ENCODE results near the gene RPS4Y2. TPM values are rescaled to one million over a fixed set of nuclear protein-coding genes. Genes with fewer than 3 reads are reported as not detected.
A peak's percentile ranks its signal among the peaks of the same experiment; 100 is the strongest.

RPS4Y2 gene
- total and polyA plus RNA-seq, 4 experiments from 2014 or later = not detected

DNA sequence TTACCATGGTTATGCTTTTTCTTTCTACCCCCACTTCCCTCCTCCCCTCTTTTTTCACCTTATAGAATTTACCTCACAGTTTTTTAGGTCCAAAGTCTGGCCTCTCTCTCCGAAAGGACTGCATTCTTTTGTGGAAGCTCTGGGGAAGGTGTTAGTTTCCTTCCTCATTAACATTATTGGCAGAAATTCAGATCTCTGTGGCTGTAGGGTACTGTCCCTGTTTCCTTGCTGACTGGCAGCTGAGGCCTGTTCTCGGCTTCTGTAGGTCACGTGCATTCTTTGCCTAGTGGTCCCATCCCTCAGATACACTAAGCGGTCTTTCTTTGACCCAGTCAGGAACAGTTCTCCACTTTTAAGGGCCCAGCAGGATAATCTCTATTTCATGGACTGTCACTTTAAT is 25.5 kb downstream of the RPS4Y2 start:
- Mint-ChIP-seq H3K9me3 (no peaks in the 10 kb centered on the region), H3K27me3 (no peaks in the 10 kb centered on the region), H3K4me3 (no peak overlapping the region), H3K4me1 (peaks cover 0 to 32% (median 11%) of the 10 kb centered on the region in 4 donors), H3K36me3 (no peaks in the 10 kb centered on the region), H3K27ac (no peak overlapping the region)
- H3K27me3 ChIP-seq (ENCODE audit: insufficient read depth, low read length) = no peaks in the 10 kb centered on the region
- DNase-seq = no peak
- ChIA-PET CTCF (ENCODE audit: partially characterized antibody) (no interaction called here), POLR2A (ENCODE audit: partially characterized antibody) (no interaction called here)
- intact Hi-C loops (cut with micrococcal nuclease) = no loop called here
- H3K27ac ChIP-seq (ENCODE audit: low read depth, low read length) = no peak overlapping the region
- H3K9me3 ChIP-seq (ENCODE audit: control insufficient read depth in 1 of 2, low read length in 2 of 2) = no peaks in the 10 kb centered on the region
- H3K36me3 ChIP-seq (ENCODE audit: insufficient read depth, low read length) = no peaks in the 10 kb centered on the region
- H3K4me3 ChIP-seq (ENCODE audit: low read length in 2 of 2) = no peak overlapping the region
- H3K4me1 ChIP-seq (ENCODE audit: insufficient read depth, low read length) = peaks cover 24% of the 10 kb centered on the region

DNA sequence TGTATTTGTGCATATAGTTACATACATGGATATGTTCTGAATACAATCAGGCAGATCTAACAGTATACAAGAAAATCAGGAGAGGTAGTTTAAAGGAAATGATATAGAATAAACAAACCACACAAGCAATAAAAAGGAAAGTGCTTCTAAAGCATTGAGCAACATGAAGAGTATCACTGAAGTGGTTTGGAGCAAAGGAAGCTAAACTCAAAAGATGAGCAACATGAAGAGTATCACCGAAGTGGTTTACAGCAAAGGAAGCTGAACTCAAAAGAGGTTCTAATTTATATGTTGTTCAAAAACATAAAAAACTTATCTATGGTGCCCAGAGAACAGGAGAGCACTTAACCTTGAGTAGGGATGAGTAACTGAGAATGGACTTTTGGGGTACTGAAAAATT is 29.1 kb downstream of the RPS4Y2 start:
- Mint-ChIP-seq H3K9me3 (no peaks in the 10 kb centered on the region), H3K27me3 (no peaks in the 10 kb centered on the region), H3K4me3 (no peak overlapping the region), H3K27ac (peak overlapping the region in 1 of 7 donors; percentile 86), H3K4me1 (peaks cover 0 to 33% (median 13%) of the 10 kb centered on the region in 4 donors), H3K36me3 (no peaks in the 10 kb centered on the region)
- ChIA-PET CTCF (ENCODE audit: partially characterized antibody) (no interaction called here), POLR2A (ENCODE audit: partially characterized antibody) (no interaction called here)
- Histone ChIP-seq H3K4me3 (ENCODE audit: low read length in 2 of 2) (no peak overlapping the region), H3K27me3 (ENCODE audit: insufficient read depth, low read length) (no peaks in the 10 kb centered on the region), H3K9me3 (ENCODE audit: control insufficient read depth in 1 of 2, low read length in 2 of 2) (no peaks in the 10 kb centered on the region), H3K36me3 (ENCODE audit: insufficient read depth, low read length) (no peaks in the 10 kb centered on the region), H3K27ac (ENCODE audit: low read depth, low read length) (no peak overlapping the region), H3K4me1 (ENCODE audit: insufficient read depth, low read length) (peaks cover 24% of the 10 kb centered on the region)
- intact Hi-C loops (cut with micrococcal nuclease) = no loop called here
- no peak for DNase-seq

DNA sequence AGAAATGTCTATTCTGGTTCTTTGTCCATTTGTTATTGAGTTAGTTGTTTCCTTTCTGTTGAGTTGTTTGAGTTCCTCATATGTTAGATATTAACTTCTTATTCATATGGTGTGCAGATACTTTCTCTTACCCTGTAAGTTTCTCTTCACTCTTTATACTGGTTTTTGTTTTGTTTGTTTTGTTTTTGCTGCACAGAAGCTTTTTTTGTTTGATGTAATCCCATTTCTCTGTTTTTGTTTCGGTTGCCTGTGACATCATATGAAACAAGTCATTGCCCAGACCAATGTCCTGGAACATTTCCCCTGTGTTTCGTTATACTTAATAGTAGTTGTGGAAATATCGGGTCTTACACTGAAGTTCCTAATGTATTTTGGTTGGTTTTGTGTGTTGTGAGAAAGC is 31.2 kb downstream of the RPS4Y2 start:
- Mint-ChIP-seq H3K9me3 (no peaks in the 10 kb centered on the region), H3K27me3 (no peaks in the 10 kb centered on the region), H3K36me3 (no peaks in the 10 kb centered on the region), H3K4me1 (peaks cover 0 to 33% (median 13%) of the 10 kb centered on the region in 4 donors), H3K27ac (no peak overlapping the region), H3K4me3 (peak overlapping the region in 1 of 8 donors; percentile 24)
- POLR2A ChIA-PET (ENCODE audit: partially characterized antibody) = no interaction called here
- H3K36me3 ChIP-seq (ENCODE audit: insufficient read depth, low read length) = no peaks in the 10 kb centered on the region
- H3K4me1 ChIP-seq (ENCODE audit: insufficient read depth, low read length) = peaks cover 18% of the 10 kb centered on the region
- H3K27ac ChIP-seq (ENCODE audit: low read depth, low read length) = no peak overlapping the region
- no peaks in the 10 kb centered on the region for H3K27me3 ChIP-seq (ENCODE audit: insufficient read depth, low read length)
- H3K9me3 ChIP-seq (ENCODE audit: control insufficient read depth in 1 of 2, low read length in 2 of 2) = no peaks in the 10 kb centered on the region
- H3K4me3 ChIP-seq (ENCODE audit: low read length in 2 of 2) = no peak overlapping the region
- intact Hi-C loops (cut with micrococcal nuclease) = no loop called here
- no peak for DNase-seq
- CTCF ChIA-PET (ENCODE audit: partially characterized antibody) = no interaction called here

DNA sequence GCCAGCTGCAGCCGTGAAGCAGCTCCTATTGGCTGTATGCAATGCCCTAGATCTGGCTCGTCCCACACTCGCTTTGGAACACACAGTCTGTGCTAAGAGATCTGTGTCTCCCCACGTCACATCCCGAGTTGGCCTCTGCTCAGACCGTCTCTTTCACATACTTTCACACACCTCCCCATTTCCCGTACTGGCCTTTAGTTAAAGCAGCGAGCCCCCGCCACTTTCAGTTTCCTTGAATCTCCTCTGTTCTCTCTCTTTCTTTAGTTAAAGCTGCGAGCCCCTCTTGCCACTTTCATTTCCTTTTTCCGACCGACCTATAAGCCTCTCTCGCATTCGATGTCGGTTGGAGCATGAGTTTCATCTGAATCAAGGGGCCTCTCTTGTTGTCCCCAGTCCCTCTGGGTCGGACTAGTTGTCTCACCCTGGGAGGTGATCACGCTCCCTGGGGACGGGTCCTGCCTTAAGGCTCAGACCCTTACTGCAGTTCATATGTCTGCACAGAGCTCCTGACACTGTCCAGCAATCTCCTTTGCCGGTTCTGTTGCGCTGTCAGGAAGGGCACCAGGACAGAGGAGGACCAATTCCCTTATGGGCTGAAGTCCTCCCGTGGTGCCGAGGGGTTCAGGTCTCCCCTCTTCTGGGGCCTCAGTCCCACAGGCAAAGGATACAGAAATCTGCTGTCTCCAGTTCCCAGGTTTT is 42.6 kb downstream of the RPS4Y2 start:
- H3K4me1 Mint-ChIP-seq = peaks cover 0 to 24% (median 9%) of the 10 kb centered on the region in 4 donors
- ChIA-PET CTCF (ENCODE audit: partially characterized antibody) (no interaction called here), POLR2A (ENCODE audit: partially characterized antibody) (no interaction called here)
- no peaks in the 10 kb centered on the region for H3K27me3 Mint-ChIP-seq
- H3K9me3 Mint-ChIP-seq = no peaks in the 10 kb centered on the region
- H3K27ac Mint-ChIP-seq = peak overlapping the region in 2 of 7 donors; percentile 60 to 90
- Histone ChIP-seq H3K4me1 (ENCODE audit: insufficient read depth, low read length) (peaks cover 14% of the 10 kb centered on the region), H3K36me3 (ENCODE audit: insufficient read depth, low read length) (no peaks in the 10 kb centered on the region), H3K27ac (ENCODE audit: low read depth, low read length) (no peak overlapping the region), H3K4me3 (ENCODE audit: low read length in 2 of 2) (peak overlapping the region in 1 of 2 donors; percentile 34), H3K9me3 (ENCODE audit: control insufficient read depth in 1 of 2, low read length in 2 of 2) (no peaks in the 10 kb centered on the region), H3K27me3 (ENCODE audit: insufficient read depth, low read length) (no peaks in the 10 kb centered on the region)
- H3K36me3 Mint-ChIP-seq = no peaks in the 10 kb centered on the region
- DNase-seq = peak in 1 of 5 donors; percentile 38
- intact Hi-C loops (cut with micrococcal nuclease) = no loop called here
- H3K4me3 Mint-ChIP-seq = peak overlapping the region in 2 of 8 donors; percentile 92 to 95

DNA sequence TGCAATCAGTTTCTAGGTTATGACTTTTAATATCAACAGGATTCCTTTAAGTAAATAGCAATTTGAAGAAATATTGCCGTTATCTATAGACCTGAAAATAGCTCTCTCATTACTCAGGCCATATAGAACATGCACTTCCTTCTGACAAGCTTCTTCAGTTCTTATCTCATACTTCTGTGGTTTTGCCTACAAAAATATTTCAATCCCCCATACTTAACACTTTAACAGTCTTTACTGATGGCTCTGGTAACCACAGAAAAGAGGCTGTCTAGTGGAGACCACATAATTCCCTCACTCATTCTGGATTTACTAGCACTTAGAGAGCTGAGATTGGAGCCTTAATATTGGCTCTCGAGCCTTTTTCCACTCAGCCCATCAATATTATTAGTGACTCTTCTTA is 46.8 kb downstream of the RPS4Y2 start:
- no peaks in the 10 kb centered on the region for H3K27me3 ChIP-seq (ENCODE audit: insufficient read depth, low read length)
- DNase-seq = no peak
- POLR2A ChIA-PET (ENCODE audit: partially characterized antibody) = no interaction called here
- no peaks in the 10 kb centered on the region for H3K27me3 Mint-ChIP-seq
- H3K36me3 Mint-ChIP-seq = no peaks in the 10 kb centered on the region
- H3K27ac ChIP-seq (ENCODE audit: low read depth, low read length) = no peak overlapping the region
- H3K9me3 ChIP-seq (ENCODE audit: control insufficient read depth in 1 of 2, low read length in 2 of 2) = no peaks in the 10 kb centered on the region
- peaks cover 12% of the 10 kb centered on the region for H3K4me1 ChIP-seq (ENCODE audit: insufficient read depth, low read length)
- no peaks in the 10 kb centered on the region for H3K36me3 ChIP-seq (ENCODE audit: insufficient read depth, low read length)
- H3K4me1 Mint-ChIP-seq = peaks cover 0 to 22% (median 8%) of the 10 kb centered on the region in 4 donors
- CTCF ChIA-PET (ENCODE audit: partially characterized antibody) = interaction anchor here (0.9 kb wide), 1 partner anchor 44 kb away, joined by 3 read pairs; no protein-coding TSS in a partner anchor
- no peaks in the 10 kb centered on the region for H3K9me3 Mint-ChIP-seq
- H3K27ac Mint-ChIP-seq = no peak overlapping the region
- no peak overlapping the region for H3K4me3 ChIP-seq (ENCODE audit: low read length in 2 of 2)
- no peak overlapping the region for H3K4me3 Mint-ChIP-seq
- intact Hi-C loops (cut with micrococcal nuclease) = no loop called here

DNA sequence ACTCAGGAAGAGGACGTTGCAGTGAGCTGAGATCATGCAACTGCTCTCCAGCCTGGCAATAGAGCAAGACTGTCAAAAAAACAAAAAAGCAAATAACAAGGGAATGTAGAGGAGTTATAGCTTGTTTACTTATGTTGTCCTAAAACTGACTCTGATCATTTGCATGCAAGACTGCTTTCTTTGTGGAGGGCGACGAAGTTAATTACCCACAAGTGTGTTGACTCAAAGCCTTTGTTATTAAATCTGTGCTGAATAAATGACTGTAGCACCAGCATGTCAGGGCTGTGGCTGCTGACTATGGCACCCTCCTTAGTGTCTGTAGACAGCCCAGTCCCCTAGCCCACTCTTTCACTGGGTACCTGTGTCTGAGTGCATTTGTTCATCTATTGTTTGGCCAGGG is 50.3 kb downstream of the RPS4Y2 start:
- no peak for DNase-seq
- H3K4me1 Mint-ChIP-seq = peaks cover 0 to 11% (median 3%) of the 10 kb centered on the region in 4 donors
- H3K4me3 Mint-ChIP-seq = no peak overlapping the region
- Histone ChIP-seq H3K9me3 (ENCODE audit: control insufficient read depth in 1 of 2, low read length in 2 of 2) (no peaks in the 10 kb centered on the region), H3K27ac (ENCODE audit: low read depth, low read length) (no peak overlapping the region), H3K4me3 (ENCODE audit: low read length in 2 of 2) (no peak overlapping the region), H3K36me3 (ENCODE audit: insufficient read depth, low read length) (no peaks in the 10 kb centered on the region), H3K27me3 (ENCODE audit: insufficient read depth, low read length) (no peaks in the 10 kb centered on the region), H3K4me1 (ENCODE audit: insufficient read depth, low read length) (no peaks in the 10 kb centered on the region)
- intact Hi-C loops (cut with micrococcal nuclease) = no loop called here
- H3K9me3 Mint-ChIP-seq = no peaks in the 10 kb centered on the region
- POLR2A ChIA-PET (ENCODE audit: partially characterized antibody) = no interaction called here
- H3K36me3 Mint-ChIP-seq = no peaks in the 10 kb centered on the region
- no peaks in the 10 kb centered on the region for H3K27me3 Mint-ChIP-seq
- no peak overlapping the region for H3K27ac Mint-ChIP-seq
- CTCF ChIA-PET (ENCODE audit: partially characterized antibody) = no interaction called here

DNA sequence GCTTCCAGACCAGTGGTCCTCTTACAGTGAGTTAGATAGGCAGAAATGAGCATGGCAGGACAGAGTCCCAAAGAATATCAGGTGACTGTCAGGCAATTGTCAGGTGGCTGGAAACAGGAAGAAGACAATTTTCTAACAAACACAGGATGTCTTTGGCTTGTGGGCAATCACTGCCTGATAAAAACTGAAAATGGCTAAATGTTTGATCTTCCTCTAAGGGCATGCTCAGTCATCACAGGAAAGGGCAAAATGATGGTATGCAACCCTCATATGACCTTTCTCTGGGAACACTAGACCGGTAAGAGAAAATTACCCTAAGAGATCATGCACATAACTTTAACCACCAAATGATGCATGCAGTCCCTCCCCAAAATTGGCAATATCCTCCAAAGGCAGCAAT is 57.6 kb downstream of the RPS4Y2 start:
- POLR2A ChIA-PET (ENCODE audit: partially characterized antibody) = no interaction called here
- Mint-ChIP-seq H3K36me3 (no peaks in the 10 kb centered on the region), H3K9me3 (no peaks in the 10 kb centered on the region), H3K27me3 (no peaks in the 10 kb centered on the region), H3K4me1 (peaks cover 0 to 13% (median 5%) of the 10 kb centered on the region in 4 donors), H3K4me3 (peak overlapping the region in 1 of 8 donors; percentile 49), H3K27ac (peak overlapping the region in 1 of 7 donors; percentile 70)
- Histone ChIP-seq H3K27me3 (ENCODE audit: insufficient read depth, low read length) (no peaks in the 10 kb centered on the region), H3K27ac (ENCODE audit: low read depth, low read length) (no peak overlapping the region), H3K4me1 (ENCODE audit: insufficient read depth, low read length) (peaks cover 19% of the 10 kb centered on the region), H3K4me3 (ENCODE audit: low read length in 2 of 2) (no peak overlapping the region), H3K36me3 (ENCODE audit: insufficient read depth, low read length) (no peaks in the 10 kb centered on the region), H3K9me3 (ENCODE audit: control insufficient read depth in 1 of 2, low read length in 2 of 2) (no peaks in the 10 kb centered on the region)
- DNase-seq = no peak
- intact Hi-C loops (cut with micrococcal nuclease) = no loop called here
- CTCF ChIA-PET (ENCODE audit: partially characterized antibody) = no interaction called here
